Measurements from ENCODE around the gene MAN2A2.

MAN2A2 gene

GRCh38 chr15:90962021-90962420 is 58.9 kb downstream of the MAN2A2 start:
- no peak for TF ChIP-seq CTCF (IDR thresholded peaks at IDR 0.05; ENCODE audit: low read depth, low read length)
- no peak for DNase-seq (ENCODE audit: low read depth, low spot score)
- in situ Hi-C loops (cut with HindIII; ENCODE audit: low sequenced_read_pairs), result no loop called here
- H3K4me3 ChIP-seq (ENCODE audit: low read depth, low read length), result no peak overlapping the region

GRCh38 chr15:90966262-90966661 is 63.2 kb downstream of the MAN2A2 start:
- DNase-seq (ENCODE audit: low read depth, low spot score), result no peak
- no peak overlapping the region for H3K4me3 ChIP-seq (ENCODE audit: low read depth, low read length)
- no peak for TF ChIP-seq CTCF (IDR thresholded peaks at IDR 0.05; ENCODE audit: low read depth, low read length)
- in situ Hi-C loops (cut with HindIII; ENCODE audit: low sequenced_read_pairs), result no loop called here

GRCh38 chr15:90967206-90967605 is 64.1 kb downstream of the MAN2A2 start:
- DNase-seq (ENCODE audit: low read depth, low spot score), result no peak
- no peak for TF ChIP-seq CTCF (IDR thresholded peaks at IDR 0.05; ENCODE audit: low read depth, low read length)
- in situ Hi-C loops (cut with HindIII; ENCODE audit: low sequenced_read_pairs), result no loop called here
- no peak overlapping the region for H3K4me3 ChIP-seq (ENCODE audit: low read depth, low read length)

GRCh38 chr15:90968434-90968833 is 65.3 kb downstream of the MAN2A2 start:
- no peak for TF ChIP-seq CTCF (IDR thresholded peaks at IDR 0.05; ENCODE audit: low read depth, low read length)

GRCh38 chr15:90970274-90970673 is 67.2 kb downstream of the MAN2A2 start:
- in situ Hi-C loops (cut with HindIII; ENCODE audit: low sequenced_read_pairs), result no loop called here

More at GRCh38 chr15:90968434-90968833, 65.3 kb downstream of the MAN2A2 start:
- in situ Hi-C loops (cut with HindIII; ENCODE audit: low sequenced_read_pairs), result no loop called here
- H3K4me3 ChIP-seq (ENCODE audit: low read depth, low read length), result no peak overlapping the region
- no peak for DNase-seq (ENCODE audit: low read depth, low spot score)

GRCh38 chr15:90972133-90972532 is 69.0 kb downstream of the MAN2A2 start:
- in situ Hi-C loops (cut with HindIII; ENCODE audit: low sequenced_read_pairs), result no loop called here
- DNase-seq (ENCODE audit: low read depth, low spot score), result no peak
- no peak overlapping the region for H3K4me3 ChIP-seq (ENCODE audit: low read depth, low read length)
- TF ChIP-seq CTCF (IDR thresholded peaks at IDR 0.05; ENCODE audit: low read depth, low read length), result no peak

More at GRCh38 chr15:90970274-90970673, 67.2 kb downstream of the MAN2A2 start:
- DNase-seq (ENCODE audit: low read depth, low spot score), result no peak
- no peak overlapping the region for H3K4me3 ChIP-seq (ENCODE audit: low read depth, low read length)
- no peak for TF ChIP-seq CTCF (IDR thresholded peaks at IDR 0.05; ENCODE audit: low read depth, low read length)
